CD14-positive monocyte (primary cell): Measurements from ENCODE around the gene TTC39B. TPM values are rescaled to one million over a fixed set of nuclear protein-coding genes. Genes with fewer than 3 reads are reported as not detected.

Source experiments
- DNase-seq, 3 donors: peaks; one replicate each; pipeline ENCODE4 v3.0.0-alpha.2; 2011 to 2022
- H2AFZ ChIP-seq: 2 replicates; pipeline ENCODE4 v1.6.0; 2012; ENCODE audit warnings: mild to moderate bottlenecking, low read depth, low read length, inconsistent platforms; ENCODE audit not compliant: insufficient read depth, poor library complexity, severe bottlenecking
- H3K27ac ChIP-seq, 2 donors: 1 replicate in 1 of 2; 2 replicates in 1 of 2; pipeline ENCODE4 v1.5.1; 2012 to 2013; ENCODE audit warnings: low read length in 2 of 2, control low read depth in 1 of 2, inconsistent platforms in 1 of 2, low read depth in 1 of 2, mild to moderate bottlenecking in 1 of 2
- H3K27me3 ChIP-seq, 2 donors: one replicate each; pipeline versions ENCODE4 v1.6.0 to v1.6.1; 2011 to 2013; ENCODE audit warnings: low read length in 2 of 2; ENCODE audit not compliant: control insufficient read depth in 2 of 2, insufficient read depth in 2 of 2
- H3K36me3 ChIP-seq, 2 donors: replicated peaks in 1 of 2; 1 replicate in 1 of 2; 2 replicates in 1 of 2; pipeline versions ENCODE4 v1.5.1 to v1.6.1; 2012 to 2013; ENCODE audit warnings: low read length in 2 of 2, control low read depth in 1 of 2, inconsistent platforms in 1 of 2, mild to moderate bottlenecking in 1 of 2; ENCODE audit not compliant: insufficient read depth in 2 of 2, control insufficient read depth in 1 of 2
- H3K4me1 ChIP-seq, 2 donors: 1 replicate in 1 of 2; 2 replicates in 1 of 2; pipeline versions ENCODE4 v1.5.1 to v1.6.1; 2012 to 2013; ENCODE audit warnings: low read length in 2 of 2, control low read depth in 1 of 2, inconsistent platforms in 1 of 2, mild to moderate bottlenecking in 1 of 2, moderate library complexity in 1 of 2; ENCODE audit not compliant: insufficient read depth in 2 of 2, control insufficient read depth in 1 of 2
- H3K4me2 ChIP-seq: replicated peaks from 2 replicates; pipeline ENCODE3; 2012; ENCODE audit warnings: low read length, moderate library complexity, mild to moderate bottlenecking; ENCODE audit not compliant: poor library complexity, severe bottlenecking; ENCODE audit errors: extremely low read depth
- H3K4me3 ChIP-seq, 3 experiments: fragments of 200-600 bp in 1 of 3; sonication (generic) in 1 of 3; replicated peaks in 1 of 3; 1 replicate in 2 of 3; 2 replicates in 1 of 3; pipeline ENCODE4 v1.5.1; 2011 to 2013; ENCODE audit warnings: low read length in 3 of 3, mild to moderate bottlenecking in 3 of 3, control low read depth in 2 of 3, low read depth in 2 of 3, inconsistent platforms in 1 of 3, moderate library complexity in 1 of 3
- H3K79me2 ChIP-seq: 2 replicates; pipeline ENCODE4 v1.6.0; 2012; ENCODE audit warnings: mild to moderate bottlenecking, control low read depth, inconsistent platforms, low read length, moderate library complexity; ENCODE audit not compliant: insufficient read depth
- H3K9ac ChIP-seq: 2 replicates; pipeline ENCODE4 v1.6.0; 2017; ENCODE audit warnings: low read length, mild to moderate bottlenecking; ENCODE audit not compliant: insufficient read depth, poor library complexity, severe bottlenecking
- H3K9me3 ChIP-seq, 2 donors: replicated peaks in 1 of 2; 1 replicate in 1 of 2; 2 replicates in 1 of 2; pipeline versions ENCODE4 v1.5.1 to v1.6.1; 2012 to 2013; ENCODE audit warnings: low read length in 2 of 2, control low read depth in 1 of 2; ENCODE audit not compliant: control insufficient read depth in 1 of 2, insufficient read depth in 1 of 2
- H4K20me1 ChIP-seq: 2 replicates; pipeline ENCODE4 v1.6.0; 2012; ENCODE audit warnings: mild to moderate bottlenecking, low read length, control low read depth, moderate library complexity; ENCODE audit not compliant: insufficient read depth
- H3K27ac Mint-ChIP-seq, 7 donors: one replicate each; pipeline ENCODE4 v1.8.0; 2020; ENCODE audit warnings: mild to moderate bottlenecking in 7 of 7, mixed read lengths in 7 of 7, moderate library complexity in 6 of 7, inconsistent platforms in 2 of 7
- H3K27me3 Mint-ChIP-seq, 3 donors: one replicate each; pipeline ENCODE4 v1.8.0; 2021 to 2022; ENCODE audit warnings: low read depth in 3 of 3, mild to moderate bottlenecking in 3 of 3, mixed read lengths in 3 of 3, moderate library complexity in 3 of 3, inconsistent platforms in 1 of 3
- H3K36me3 Mint-ChIP-seq, 2 donors: one replicate each; pipeline ENCODE4 v1.8.0; 2020; ENCODE audit warnings: mixed read lengths in 2 of 2, inconsistent platforms in 1 of 2, mild to moderate bottlenecking in 1 of 2
- H3K4me1 Mint-ChIP-seq: one replicate; pipeline ENCODE4 v1.8.0; 2020; ENCODE audit warnings: mild to moderate bottlenecking, mixed read lengths
- H3K4me3 Mint-ChIP-seq, 2 donors: one replicate each; pipeline ENCODE4 v1.8.0; 2020; ENCODE audit warnings: mild to moderate bottlenecking in 2 of 2, mixed read lengths in 2 of 2, moderate library complexity in 1 of 2
- H3K9me3 Mint-ChIP-seq, 7 donors: one replicate each; pipeline ENCODE4 v1.8.0; 2020 to 2022; ENCODE audit warnings: mixed read lengths in 7 of 7, mild to moderate bottlenecking in 6 of 7, moderate library complexity in 6 of 7, inconsistent platforms in 2 of 7
- WGBS: methylation state at CpG from one replicate; pipeline ENCODE4 v1.1.5; 2013; ENCODE audit warnings: missing lambda C conversion rate; ENCODE audit not compliant: insufficient coverage; 5-methylcytosine and 5-hydroxymethylcytosine counted together
- intact Hi-C, 2 donors: fragments of 100-400 bp; cut with micrococcal nuclease; formaldehyde crosslinking; loops; one replicate each; pipeline versions ENCODE4 v1.15.0 to v1.15.1; 2023
- polyA plus RNA-seq, 3 donors: library from polyadenylated mRNA; depleted of rRNA in 1 of 3; unstranded in 2 of 3; stranded (reverse) in 1 of 3; fragments of 300-500 nt in 2 of 3; fragments of >200 nt in 1 of 3; fragmentation: Illumina TruSeq in 2 of 3; gene quantifications; 1 replicate in 2 of 3; 2 replicates in 1 of 3; pipeline ENCODE4 v1.2.3, GENCODE V29; 2012 to 2021
- TF ChIP-seq, protein P1 (sequence below): fragments of 200-600 bp; IDR thresholded peaks from one replicate; pipeline ENCODE4 v1.8.0; 2022; ENCODE audit warnings: antibody characterized with exemption, mild to moderate bottlenecking

The TTC39B gene
- polyA plus RNA-seq, 3 donors, result 0.87 to 5.3 (median 3.1) TPM

DNA sequence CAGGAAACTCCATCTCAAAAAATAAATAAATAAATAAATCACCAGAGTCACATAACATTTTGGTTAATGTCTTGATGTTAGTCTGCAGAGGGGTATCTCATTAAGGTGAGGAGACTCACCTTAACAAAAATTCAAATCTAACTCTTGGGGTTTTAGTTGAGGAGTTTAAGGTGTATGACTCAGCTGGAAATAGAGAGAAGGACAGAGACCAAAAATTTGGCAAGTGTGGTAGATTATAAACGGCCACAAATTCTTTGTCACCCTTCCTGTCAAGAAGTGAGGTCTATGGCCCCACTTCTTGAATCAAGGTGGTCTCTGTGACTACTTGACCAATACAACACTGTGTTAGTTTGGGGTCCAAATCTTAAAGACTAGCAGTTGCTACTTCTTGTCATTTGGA, 60.8 kb downstream of the TTC39B start:
- no peaks in the 10 kb centered on the region for H3K79me2 ChIP-seq
- DNase-seq, result no peak
- Mint-ChIP-seq H3K27me3 (peaks cover 0 to under 1% (median 0%) of the 10 kb centered on the region in 3 donors), H3K27ac (no peak overlapping the region), H3K36me3 (no peaks in the 10 kb centered on the region), H3K4me3 (no peak overlapping the region), H3K9me3 (peaks cover 0 to 3% (median 0%) of the 10 kb centered on the region in 7 donors), H3K4me1 (peaks cover 7% of the 10 kb centered on the region)
- H3K4me2 ChIP-seq, result no peak overlapping the region
- no peak overlapping the region for H3K27ac ChIP-seq
- H3K36me3 ChIP-seq, result no peaks in the 10 kb centered on the region
- no CpG with 5 or more reads among the region's 1 CpG for WGBS
- intact Hi-C loops, result no loop called here
- no peak overlapping the region for H3K9ac ChIP-seq
- no peak overlapping the region for H3K4me3 ChIP-seq
- H2AFZ ChIP-seq, result no peak overlapping the region
- no peaks in the 10 kb centered on the region for H3K9me3 ChIP-seq
- H4K20me1 ChIP-seq, result no peaks in the 10 kb centered on the region
- TF ChIP-seq, protein P1, sequence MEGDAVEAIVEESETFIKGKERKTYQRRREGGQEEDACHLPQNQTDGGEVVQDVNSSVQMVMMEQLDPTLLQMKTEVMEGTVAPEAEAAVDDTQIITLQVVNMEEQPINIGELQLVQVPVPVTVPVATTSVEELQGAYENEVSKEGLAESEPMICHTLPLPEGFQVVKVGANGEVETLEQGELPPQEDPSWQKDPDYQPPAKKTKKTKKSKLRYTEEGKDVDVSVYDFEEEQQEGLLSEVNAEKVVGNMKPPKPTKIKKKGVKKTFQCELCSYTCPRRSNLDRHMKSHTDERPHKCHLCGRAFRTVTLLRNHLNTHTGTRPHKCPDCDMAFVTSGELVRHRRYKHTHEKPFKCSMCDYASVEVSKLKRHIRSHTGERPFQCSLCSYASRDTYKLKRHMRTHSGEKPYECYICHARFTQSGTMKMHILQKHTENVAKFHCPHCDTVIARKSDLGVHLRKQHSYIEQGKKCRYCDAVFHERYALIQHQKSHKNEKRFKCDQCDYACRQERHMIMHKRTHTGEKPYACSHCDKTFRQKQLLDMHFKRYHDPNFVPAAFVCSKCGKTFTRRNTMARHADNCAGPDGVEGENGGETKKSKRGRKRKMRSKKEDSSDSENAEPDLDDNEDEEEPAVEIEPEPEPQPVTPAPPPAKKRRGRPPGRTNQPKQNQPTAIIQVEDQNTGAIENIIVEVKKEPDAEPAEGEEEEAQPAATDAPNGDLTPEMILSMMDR, result no peak
- H3K4me1 ChIP-seq, result no peaks in the 10 kb centered on the region
- H3K27me3 ChIP-seq, result no peaks in the 10 kb centered on the region

- H3K9ac ChIP-seq, result no peak overlapping the region
- no peaks in the 10 kb centered on the region for H3K4me1 ChIP-seq
- H3K27ac Mint-ChIP-seq, result no peak overlapping the region
- no peak overlapping the region for H3K4me3 ChIP-seq
- H3K36me3 Mint-ChIP-seq, result no peaks in the 10 kb centered on the region
- 90% methylated on average over 4 of the region's 4 CpGs for WGBS
- no peak overlapping the region for H3K4me3 Mint-ChIP-seq
- DNase-seq, result no peak
- H3K27me3 ChIP-seq, result no peaks in the 10 kb centered on the region
- intact Hi-C loops, result no loop called here
- H3K4me1 Mint-ChIP-seq, result peaks cover 7% of the 10 kb centered on the region
- H2AFZ ChIP-seq, result no peak overlapping the region
- H3K9me3 ChIP-seq, result no peaks in the 10 kb centered on the region
- H3K4me2 ChIP-seq, result no peak overlapping the region
- no peaks in the 10 kb centered on the region for H3K79me2 ChIP-seq
- H3K27ac ChIP-seq, result no peak overlapping the region
- H3K36me3 ChIP-seq, result no peaks in the 10 kb centered on the region
- H4K20me1 ChIP-seq, result no peaks in the 10 kb centered on the region
- TF ChIP-seq, protein P1, result no peak
- H3K27me3 Mint-ChIP-seq, result no peaks in the 10 kb centered on the region
- H3K9me3 Mint-ChIP-seq, result peaks cover 0 to 3% (median 1%) of the 10 kb centered on the region in 7 donors
Observed at GRCh38 chr9:15244001-15244441, 63.0 kb downstream of the TTC39B start.
